Measurements from ENCODE around the gene CELSR2. TPM values are rescaled to one million over a fixed set of nuclear protein-coding genes. Genes with fewer than 3 reads are reported as not detected.

The CELSR2 gene
- total RNA-seq, 4 donors from 2014 or later: 7.8 to 20.4 (median 10.5) TPM

DNA sequence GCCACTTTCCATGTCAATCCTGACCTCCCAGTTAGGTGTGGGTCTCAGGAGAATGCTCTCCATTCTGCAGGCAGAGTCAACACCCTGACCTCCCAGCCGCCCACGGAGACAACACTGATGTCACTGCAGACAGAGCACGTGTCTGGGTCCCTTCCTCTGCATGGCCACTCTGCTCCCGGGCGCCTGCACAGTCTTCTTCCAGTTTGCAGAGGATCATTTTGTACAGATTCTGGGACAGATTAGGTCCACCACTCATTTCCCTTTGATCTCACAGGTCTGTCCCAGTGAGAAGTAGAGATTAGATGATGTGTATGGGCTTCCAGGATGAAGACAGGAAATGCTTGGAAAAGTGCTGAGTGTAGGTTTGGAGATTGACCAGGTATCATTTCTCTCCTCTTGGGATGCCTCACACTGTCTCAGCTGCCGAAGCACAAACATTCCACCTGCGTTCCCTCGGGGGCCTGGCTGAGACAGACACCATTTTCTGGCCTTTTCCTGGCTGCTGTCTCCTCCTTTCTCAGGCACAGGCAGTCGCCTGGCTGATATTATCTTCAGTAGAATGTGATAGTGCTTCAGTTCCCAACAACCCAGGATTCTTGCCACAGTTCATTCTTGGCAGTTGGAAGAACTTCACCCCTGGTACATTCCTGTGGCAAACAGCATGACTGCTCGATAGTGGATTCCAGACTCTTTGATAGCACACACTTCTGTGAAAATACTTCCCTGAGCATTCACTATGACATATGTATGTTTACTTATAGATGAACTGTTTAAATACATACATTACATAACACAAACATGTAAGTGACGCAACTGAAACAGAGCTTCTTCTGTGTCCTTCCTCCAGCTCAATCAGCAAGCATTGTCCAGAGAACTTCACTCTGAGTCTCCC is 49.6 kb downstream of the CELSR2 start:
- H3K27ac ChIP-seq (replicated peaks in 1 of 4): peak overlapping the region; percentile 70 to 80 (median 74)
- no peak for DNase-seq (ENCODE audit: extremely low spot score)
- H3K4me3 ChIP-seq: no peak overlapping the region
- H3K27me3 ChIP-seq: no peaks in the 10 kb centered on the region
- TF ChIP-seq POLR2AphosphoS5 (IDR thresholded peaks at IDR 0.05): peak in 1 of 2 donors; percentile 32
- no peak for TF ChIP-seq POLR2A (IDR thresholded peaks at IDR 0.05; ENCODE audit: low read depth)
- peaks cover 23 to 38% (median 35%) of the 10 kb centered on the region in 4 donors for H3K4me1 ChIP-seq
- 24% methylated on average over 11 of the region's 11 CpGs for WGBS
- no peaks in the 10 kb centered on the region for H3K9me3 ChIP-seq
- no peaks in the 10 kb centered on the region for H3K36me3 ChIP-seq
- intact Hi-C loops (cut with DNase I): no loop called here

DNA sequence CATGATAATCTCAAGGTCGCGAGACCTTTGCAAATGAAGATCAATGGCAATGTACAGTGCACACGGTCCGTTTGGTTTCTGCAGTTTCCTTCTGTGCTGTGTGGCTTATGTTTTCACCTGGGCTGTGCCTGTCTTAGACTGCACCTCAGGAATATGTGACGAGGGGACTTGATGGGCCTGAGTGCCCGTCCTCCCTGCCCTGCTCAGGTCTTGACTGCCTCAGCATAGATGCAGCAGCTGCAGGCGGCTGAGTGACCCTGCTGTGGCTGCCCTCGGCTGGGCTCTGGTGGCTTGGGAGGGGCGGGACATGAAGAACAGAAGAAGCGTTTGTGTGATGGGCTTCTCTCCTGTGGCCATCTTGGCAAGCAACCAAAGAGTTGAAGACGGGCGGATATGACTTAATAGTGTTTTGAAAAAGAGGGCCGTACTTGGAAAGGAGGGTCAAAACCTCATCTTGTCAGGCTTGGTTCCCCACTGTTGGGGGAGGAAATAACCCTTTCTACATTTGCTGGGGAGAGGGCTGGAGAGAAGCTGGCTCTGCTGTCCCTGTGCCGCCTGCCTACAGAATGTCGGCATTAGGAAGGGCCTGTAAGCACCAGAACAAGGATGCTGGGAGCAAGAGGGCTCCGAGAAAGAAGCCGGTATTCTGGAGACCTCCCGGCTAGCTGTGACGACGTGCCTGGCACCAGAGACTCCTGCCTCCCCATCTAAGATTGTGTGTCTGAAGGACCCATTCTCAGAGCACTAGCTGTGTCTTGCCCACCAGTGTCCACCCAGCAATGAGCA is 50.4 kb downstream of the CELSR2 start:
- no peaks in the 10 kb centered on the region for H3K36me3 ChIP-seq
- 62% methylated on average over 19 of the region's 20 CpGs for WGBS
- no peaks in the 10 kb centered on the region for H3K9me3 ChIP-seq
- peak overlapping the region; percentile 70 to 80 (median 74) for H3K27ac ChIP-seq (replicated peaks in 1 of 4)
- H3K4me1 ChIP-seq: peaks cover 30 to 47% (median 43%) of the 10 kb centered on the region in 4 donors
- no peak overlapping the region for H3K4me3 ChIP-seq
- no peaks in the 10 kb centered on the region for H3K27me3 ChIP-seq
- TF ChIP-seq POLR2A (IDR thresholded peaks at IDR 0.05; ENCODE audit: low read depth) (no peak), POLR2AphosphoS5 (IDR thresholded peaks at IDR 0.05) (no peak), EP300 (IDR thresholded peaks at IDR 0.05) (no peak)
- TF ChIP-seq, protein P1, sequence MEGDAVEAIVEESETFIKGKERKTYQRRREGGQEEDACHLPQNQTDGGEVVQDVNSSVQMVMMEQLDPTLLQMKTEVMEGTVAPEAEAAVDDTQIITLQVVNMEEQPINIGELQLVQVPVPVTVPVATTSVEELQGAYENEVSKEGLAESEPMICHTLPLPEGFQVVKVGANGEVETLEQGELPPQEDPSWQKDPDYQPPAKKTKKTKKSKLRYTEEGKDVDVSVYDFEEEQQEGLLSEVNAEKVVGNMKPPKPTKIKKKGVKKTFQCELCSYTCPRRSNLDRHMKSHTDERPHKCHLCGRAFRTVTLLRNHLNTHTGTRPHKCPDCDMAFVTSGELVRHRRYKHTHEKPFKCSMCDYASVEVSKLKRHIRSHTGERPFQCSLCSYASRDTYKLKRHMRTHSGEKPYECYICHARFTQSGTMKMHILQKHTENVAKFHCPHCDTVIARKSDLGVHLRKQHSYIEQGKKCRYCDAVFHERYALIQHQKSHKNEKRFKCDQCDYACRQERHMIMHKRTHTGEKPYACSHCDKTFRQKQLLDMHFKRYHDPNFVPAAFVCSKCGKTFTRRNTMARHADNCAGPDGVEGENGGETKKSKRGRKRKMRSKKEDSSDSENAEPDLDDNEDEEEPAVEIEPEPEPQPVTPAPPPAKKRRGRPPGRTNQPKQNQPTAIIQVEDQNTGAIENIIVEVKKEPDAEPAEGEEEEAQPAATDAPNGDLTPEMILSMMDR (IDR thresholded peaks at IDR 0.05): no peak
- intact Hi-C loops (cut with DNase I): no loop called here
- DNase-seq (ENCODE audit: extremely low spot score): no peak

DNA sequence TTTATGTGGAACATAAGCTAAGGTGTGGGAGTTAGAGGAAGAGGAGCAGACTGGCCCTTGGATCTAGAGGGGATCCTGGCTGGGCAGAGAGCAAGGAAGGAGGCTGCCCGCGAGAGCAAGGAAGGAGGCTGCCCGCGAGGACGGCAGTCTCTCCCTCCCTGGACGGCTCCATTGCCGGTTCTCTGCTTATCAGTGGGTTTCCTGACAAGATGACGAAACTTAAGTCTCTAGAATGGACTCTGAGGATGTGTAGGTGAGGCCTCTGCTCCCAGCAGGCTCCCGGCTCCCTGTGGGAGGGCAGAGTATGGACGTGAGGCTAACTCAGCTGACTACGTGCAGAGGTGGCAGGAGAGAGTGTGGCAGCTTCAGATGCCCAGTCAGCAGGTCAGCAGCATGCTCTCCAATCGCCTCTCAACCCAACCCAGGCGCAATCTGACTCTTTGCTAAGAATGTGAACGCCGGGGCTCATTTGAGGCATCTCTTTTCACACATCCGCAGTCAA is 51.4 kb downstream of the CELSR2 start:
- H3K27me3 ChIP-seq: no peaks in the 10 kb centered on the region
- peaks cover 38 to 56% (median 53%) of the 10 kb centered on the region in 4 donors for H3K4me1 ChIP-seq
- no peak overlapping the region for H3K4me3 ChIP-seq
- TF ChIP-seq EP300 (IDR thresholded peaks at IDR 0.05) (no peak), POLR2AphosphoS5 (IDR thresholded peaks at IDR 0.05) (no peak)
- TF ChIP-seq, protein P1 (IDR thresholded peaks at IDR 0.05): no peak
- no peaks in the 10 kb centered on the region for H3K36me3 ChIP-seq
- no peak for DNase-seq (ENCODE audit: extremely low spot score)
- no peaks in the 10 kb centered on the region for H3K9me3 ChIP-seq
- peak overlapping the region in 2 of 4 donors; percentile 70 to 71 for H3K27ac ChIP-seq (replicated peaks in 1 of 4)
- intact Hi-C loops (cut with DNase I): no loop called here
- WGBS: 79% methylated on average over 16 of the region's 16 CpGs

DNA sequence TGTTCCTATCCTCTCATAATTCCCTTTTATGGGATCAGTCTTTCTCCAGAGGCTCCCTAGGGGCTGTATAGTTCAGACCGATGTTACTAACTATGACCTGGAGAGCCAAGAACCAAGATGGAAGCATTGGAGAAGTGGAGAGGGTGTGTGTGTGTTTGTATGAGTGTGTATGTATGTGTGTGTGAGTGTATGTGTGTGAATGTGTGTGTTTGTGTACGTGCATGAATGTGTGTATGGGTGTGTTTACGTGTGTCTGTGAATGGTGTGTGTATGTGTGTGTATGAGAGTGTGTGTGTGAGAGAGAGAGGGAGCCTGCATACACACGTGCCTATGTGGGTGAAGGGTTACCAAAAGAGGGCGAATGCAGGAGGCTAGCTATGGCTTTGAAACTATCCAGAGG is 52.5 kb downstream of the CELSR2 start:
- 87% methylated on average over 5 of the region's 5 CpGs for WGBS
- intact Hi-C loops (cut with DNase I): no loop called here
- Histone ChIP-seq H3K27ac (replicated peaks in 1 of 4) (no peak overlapping the region), H3K4me3 (no peak overlapping the region), H3K9me3 (no peaks in the 10 kb centered on the region), H3K4me1 (peaks cover 48 to 68% (median 64%) of the 10 kb centered on the region in 4 donors), H3K27me3 (no peaks in the 10 kb centered on the region), H3K36me3 (no peaks in the 10 kb centered on the region)
- DNase-seq (ENCODE audit: extremely low spot score): no peak
- no peak for TF ChIP-seq POLR2AphosphoS5 (IDR thresholded peaks at IDR 0.05)
- TF ChIP-seq, protein P1 (IDR thresholded peaks at IDR 0.05): no peak
- TF ChIP-seq POLR2A (IDR thresholded peaks at IDR 0.05; ENCODE audit: low read depth): no peak
- TF ChIP-seq EP300 (IDR thresholded peaks at IDR 0.05): no peak

All from esophagus muscularis mucosa (tissue), 4 donors.